Measurements from ENCODE around the gene LPAR2. TPM values are rescaled to one million over a fixed set of nuclear protein-coding genes. Genes with fewer than 3 reads are reported as not detected.

LPAR2 gene
- total and polyA plus RNA-seq, 2 experiments from 2014 or later, result 39.4 to 63.1 TPM

DNA sequence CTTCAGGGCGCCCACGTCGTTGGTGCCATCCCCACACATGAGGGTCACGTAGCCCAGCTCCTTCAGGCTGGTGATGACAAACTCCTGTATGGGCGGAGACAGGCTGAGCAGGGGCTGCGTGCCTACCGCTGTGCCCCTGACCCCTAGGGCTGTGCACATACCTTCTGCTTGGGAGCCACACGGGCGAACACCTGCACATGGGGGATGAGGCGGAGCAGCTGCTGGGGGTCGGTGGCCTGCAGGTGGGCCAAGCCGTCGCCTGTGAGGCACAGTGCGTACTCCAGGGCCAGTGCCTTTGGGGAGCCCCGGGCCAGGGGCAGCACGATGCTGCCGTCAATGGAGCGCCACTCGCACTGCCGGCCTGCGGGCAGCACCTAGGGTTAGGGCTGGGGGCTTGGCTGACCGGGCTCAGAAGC lies 21.6 kb upstream of the LPAR2 start:
- H3K9me2 ChIP-seq (ENCODE audit: insufficient read depth), result no peaks in the 10 kb centered on the region
- peaks cover 7% of the 10 kb centered on the region; the same call in 1 of the 2 replicates for H3F3A ChIP-seq (replicated peaks; ENCODE audit: low read depth)
- no peaks in the 10 kb centered on the region for H3K4me1 ChIP-seq (ENCODE audit: insufficient read depth)
- no peak for ATAC-seq
- H3K79me2 ChIP-seq (replicated peaks; ENCODE audit: insufficient read depth), result no peaks in the 10 kb centered on the region
- H3K4me2 ChIP-seq, result no peak overlapping the region
- Mint-ChIP-seq H3K4me1 (no peaks in the 10 kb centered on the region), H3K27ac (no peak overlapping the region), H3K4me3 (no peak overlapping the region), H3K36me3 (ENCODE audit: low read depth) (peaks cover 79% of the 10 kb centered on the region), H3K9me3 (no peaks in the 10 kb centered on the region), H3K27me3 (ENCODE audit: insufficient read depth, low read depth, poor library complexity) (peaks cover 16% of the 10 kb centered on the region)
- H4K20me1 ChIP-seq (replicated peaks; ENCODE audit: insufficient read depth), result peaks cover 6% of the 10 kb centered on the region; the same call in 1 of the 2 replicates
- no peak overlapping the region for H2AFZ ChIP-seq
- no peaks in the 10 kb centered on the region for H3K27me3 ChIP-seq (ENCODE audit: insufficient read depth)
- H3K4me3 ChIP-seq, result no peak overlapping the region
- no peak overlapping the region for H3K27ac ChIP-seq (ENCODE audit: low read depth)
- H3K36me3 ChIP-seq (ENCODE audit: insufficient read depth), result peaks cover 18% of the 10 kb centered on the region
- no peak for DNase-seq (ENCODE audit: low spot score)
- TF ChIP-seq ZNF114 (CRISPR knock-in tag; IDR thresholded peaks at IDR 0.05) (no peak), POLR2AphosphoS5 (IDR thresholded peaks at IDR 0.05; ENCODE audit: low read depth) (0 out of 2 replicates have a peak, but pooled peaks have one; percentile 1)

DNA sequence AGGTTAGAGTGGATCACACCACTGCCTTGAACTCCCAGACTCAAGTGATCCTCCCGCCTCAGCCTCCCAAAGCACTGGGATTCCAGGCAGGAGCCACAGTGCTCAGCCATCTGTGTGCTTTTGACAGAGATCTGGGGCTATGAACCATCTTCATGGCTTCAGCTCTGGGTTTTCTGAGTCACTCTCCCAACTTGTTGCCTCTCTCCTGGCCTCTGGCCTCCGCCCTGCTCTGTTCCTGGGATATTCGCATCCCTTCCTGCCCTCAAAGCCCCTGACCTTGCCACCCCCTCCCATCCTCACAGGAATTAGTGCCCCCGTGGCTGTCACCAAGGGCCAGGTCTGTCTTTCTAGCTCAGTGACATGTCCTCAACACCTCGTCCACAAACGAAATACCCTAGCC lies 21.1 kb upstream of the LPAR2 start:
- Mint-ChIP-seq H3K27ac (peak overlapping the region; percentile 58; the same call in 1 of the 2 replicates), H3K4me3 (no peak overlapping the region), H3K9me3 (no peaks in the 10 kb centered on the region), H3K36me3 (ENCODE audit: low read depth) (peaks cover 76% of the 10 kb centered on the region), H3K4me1 (no peaks in the 10 kb centered on the region), H3K27me3 (ENCODE audit: insufficient read depth, low read depth, poor library complexity) (peaks cover 18% of the 10 kb centered on the region)
- H3K4me1 ChIP-seq (ENCODE audit: insufficient read depth), result no peaks in the 10 kb centered on the region
- ATAC-seq (no peak), DNase-seq (ENCODE audit: low spot score) (peak; percentile 0)
- H4K20me1 ChIP-seq (replicated peaks; ENCODE audit: insufficient read depth), result peaks cover 6% of the 10 kb centered on the region; the same call in 1 of the 2 replicates
- no peak overlapping the region for H3K4me3 ChIP-seq
- no peak overlapping the region for H3K4me2 ChIP-seq
- peaks cover 11% of the 10 kb centered on the region for H3F3A ChIP-seq (replicated peaks; ENCODE audit: low read depth)
- no peak overlapping the region for H3K27ac ChIP-seq (ENCODE audit: low read depth)
- no peaks in the 10 kb centered on the region for H3K9me2 ChIP-seq (ENCODE audit: insufficient read depth)
- no peak overlapping the region for H2AFZ ChIP-seq
- no peaks in the 10 kb centered on the region for H3K27me3 ChIP-seq (ENCODE audit: insufficient read depth)
- H3K79me2 ChIP-seq (replicated peaks; ENCODE audit: insufficient read depth), result no peaks in the 10 kb centered on the region
- peaks cover 18% of the 10 kb centered on the region for H3K36me3 ChIP-seq (ENCODE audit: insufficient read depth)
- TF ChIP-seq EZH2phosphoT487 (IDR thresholded peaks at IDR 0.05; ENCODE audit: unreplicated experiment), result no peak
- TF ChIP-seq, protein P1, sequence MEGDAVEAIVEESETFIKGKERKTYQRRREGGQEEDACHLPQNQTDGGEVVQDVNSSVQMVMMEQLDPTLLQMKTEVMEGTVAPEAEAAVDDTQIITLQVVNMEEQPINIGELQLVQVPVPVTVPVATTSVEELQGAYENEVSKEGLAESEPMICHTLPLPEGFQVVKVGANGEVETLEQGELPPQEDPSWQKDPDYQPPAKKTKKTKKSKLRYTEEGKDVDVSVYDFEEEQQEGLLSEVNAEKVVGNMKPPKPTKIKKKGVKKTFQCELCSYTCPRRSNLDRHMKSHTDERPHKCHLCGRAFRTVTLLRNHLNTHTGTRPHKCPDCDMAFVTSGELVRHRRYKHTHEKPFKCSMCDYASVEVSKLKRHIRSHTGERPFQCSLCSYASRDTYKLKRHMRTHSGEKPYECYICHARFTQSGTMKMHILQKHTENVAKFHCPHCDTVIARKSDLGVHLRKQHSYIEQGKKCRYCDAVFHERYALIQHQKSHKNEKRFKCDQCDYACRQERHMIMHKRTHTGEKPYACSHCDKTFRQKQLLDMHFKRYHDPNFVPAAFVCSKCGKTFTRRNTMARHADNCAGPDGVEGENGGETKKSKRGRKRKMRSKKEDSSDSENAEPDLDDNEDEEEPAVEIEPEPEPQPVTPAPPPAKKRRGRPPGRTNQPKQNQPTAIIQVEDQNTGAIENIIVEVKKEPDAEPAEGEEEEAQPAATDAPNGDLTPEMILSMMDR (conservative IDR thresholded peaks at IDR 0.05; ENCODE audit: low read depth in 2 of 2), result no peak
- no peak for TF ChIP-seq ZNF114 (CRISPR knock-in tag; IDR thresholded peaks at IDR 0.05)
- no peak for TF ChIP-seq STAT1 (IDR thresholded peaks at IDR 0.05; ENCODE audit: unreplicated experiment)
- TF ChIP-seq EZH2 (IDR thresholded peaks at IDR 0.05; ENCODE audit: low read depth, unreplicated experiment), result no peak
- TF ChIP-seq, protein P2, sequence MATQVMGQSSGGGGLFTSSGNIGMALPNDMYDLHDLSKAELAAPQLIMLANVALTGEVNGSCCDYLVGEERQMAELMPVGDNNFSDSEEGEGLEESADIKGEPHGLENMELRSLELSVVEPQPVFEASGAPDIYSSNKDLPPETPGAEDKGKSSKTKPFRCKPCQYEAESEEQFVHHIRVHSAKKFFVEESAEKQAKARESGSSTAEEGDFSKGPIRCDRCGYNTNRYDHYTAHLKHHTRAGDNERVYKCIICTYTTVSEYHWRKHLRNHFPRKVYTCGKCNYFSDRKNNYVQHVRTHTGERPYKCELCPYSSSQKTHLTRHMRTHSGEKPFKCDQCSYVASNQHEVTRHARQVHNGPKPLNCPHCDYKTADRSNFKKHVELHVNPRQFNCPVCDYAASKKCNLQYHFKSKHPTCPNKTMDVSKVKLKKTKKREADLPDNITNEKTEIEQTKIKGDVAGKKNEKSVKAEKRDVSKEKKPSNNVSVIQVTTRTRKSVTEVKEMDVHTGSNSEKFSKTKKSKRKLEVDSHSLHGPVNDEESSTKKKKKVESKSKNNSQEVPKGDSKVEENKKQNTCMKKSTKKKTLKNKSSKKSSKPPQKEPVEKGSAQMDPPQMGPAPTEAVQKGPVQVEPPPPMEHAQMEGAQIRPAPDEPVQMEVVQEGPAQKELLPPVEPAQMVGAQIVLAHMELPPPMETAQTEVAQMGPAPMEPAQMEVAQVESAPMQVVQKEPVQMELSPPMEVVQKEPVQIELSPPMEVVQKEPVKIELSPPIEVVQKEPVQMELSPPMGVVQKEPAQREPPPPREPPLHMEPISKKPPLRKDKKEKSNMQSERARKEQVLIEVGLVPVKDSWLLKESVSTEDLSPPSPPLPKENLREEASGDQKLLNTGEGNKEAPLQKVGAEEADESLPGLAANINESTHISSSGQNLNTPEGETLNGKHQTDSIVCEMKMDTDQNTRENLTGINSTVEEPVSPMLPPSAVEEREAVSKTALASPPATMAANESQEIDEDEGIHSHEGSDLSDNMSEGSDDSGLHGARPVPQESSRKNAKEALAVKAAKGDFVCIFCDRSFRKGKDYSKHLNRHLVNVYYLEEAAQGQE (IDR thresholded peaks at IDR 0.05; ENCODE audit: unreplicated experiment), result no peak
- TF ChIP-seq, protein P3, sequence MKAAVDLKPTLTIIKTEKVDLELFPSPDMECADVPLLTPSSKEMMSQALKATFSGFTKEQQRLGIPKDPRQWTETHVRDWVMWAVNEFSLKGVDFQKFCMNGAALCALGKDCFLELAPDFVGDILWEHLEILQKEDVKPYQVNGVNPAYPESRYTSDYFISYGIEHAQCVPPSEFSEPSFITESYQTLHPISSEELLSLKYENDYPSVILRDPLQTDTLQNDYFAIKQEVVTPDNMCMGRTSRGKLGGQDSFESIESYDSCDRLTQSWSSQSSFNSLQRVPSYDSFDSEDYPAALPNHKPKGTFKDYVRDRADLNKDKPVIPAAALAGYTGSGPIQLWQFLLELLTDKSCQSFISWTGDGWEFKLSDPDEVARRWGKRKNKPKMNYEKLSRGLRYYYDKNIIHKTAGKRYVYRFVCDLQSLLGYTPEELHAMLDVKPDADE (IDR thresholded peaks at IDR 0.05), result no peak
- TF ChIP-seq NANOG (IDR thresholded peaks at IDR 0.05; ENCODE audit: borderline replicate concordance), result no peak
- no peak for TF ChIP-seq JUNB (IDR thresholded peaks at IDR 0.05; ENCODE audit: unreplicated experiment)

Measured in GM23338 (cell line).